Measurements from ENCODE around the gene MED23. TPM values are rescaled to one million over a fixed set of nuclear protein-coding genes. Genes with fewer than 3 reads are reported as not detected.

The MED23 gene
- total and polyA plus RNA-seq, 2 donors: 31.8 to 33.2 TPM

GRCh38 chr6:131592935-131593334 lies 35.1 kb downstream of the MED23 start:
- Histone ChIP-seq H3K36me3 (ENCODE audit: control insufficient read depth in 2 of 2, insufficient read depth in 2 of 2, low read length in 1 of 2) (peaks cover 25 to 77% of the 10 kb centered on the region in 2 donors), H3K27me3 (ENCODE audit: control insufficient read depth in 2 of 2, insufficient read depth in 1 of 2, low read length in 1 of 2) (no peaks in the 10 kb centered on the region), H3K9me3 (ENCODE audit: control insufficient read depth in 2 of 2, insufficient read depth in 1 of 2, low read length in 1 of 2) (no peaks in the 10 kb centered on the region), H3K4me1 (ENCODE audit: control insufficient read depth in 2 of 2, insufficient read depth in 2 of 2, low read length in 2 of 2) (no peaks in the 10 kb centered on the region), H3K27ac (ENCODE audit: low read depth in 1 of 2, low read length in 1 of 2) (no peak overlapping the region), H3K4me3 (ENCODE audit: low read length in 2 of 2) (no peak overlapping the region)
- WGBS: 100% methylated on average over 2 of the region's 2 CpGs
- DNase-seq (ENCODE audit: low read depth in 6 of 9, low spot score in 9 of 9): no peak

GRCh38 chr6:131588643-131589042 lies 39.4 kb downstream of the MED23 start:
- WGBS: 96% methylated on average over 2 of the region's 2 CpGs
- no peaks in the 10 kb centered on the region for H3K9me3 ChIP-seq (ENCODE audit: control insufficient read depth in 2 of 2, insufficient read depth in 1 of 2, low read length in 1 of 2)
- no peak for DNase-seq (ENCODE audit: low read depth in 6 of 9, low spot score in 9 of 9)
- peaks cover 26 to 67% of the 10 kb centered on the region in 2 donors for H3K36me3 ChIP-seq (ENCODE audit: control insufficient read depth in 2 of 2, insufficient read depth in 2 of 2, low read length in 1 of 2)
- no peak overlapping the region for H3K27ac ChIP-seq (ENCODE audit: low read depth in 1 of 2, low read length in 1 of 2)
- no peaks in the 10 kb centered on the region for H3K4me1 ChIP-seq (ENCODE audit: control insufficient read depth in 2 of 2, insufficient read depth in 2 of 2, low read length in 2 of 2)
- no peak overlapping the region for H3K4me3 ChIP-seq (ENCODE audit: low read length in 2 of 2)
- no peaks in the 10 kb centered on the region for H3K27me3 ChIP-seq (ENCODE audit: control insufficient read depth in 2 of 2, insufficient read depth in 1 of 2, low read length in 1 of 2)

GRCh38 chr6:131587909-131588308 lies 40.1 kb downstream of the MED23 start:
- no peak overlapping the region for H3K4me3 ChIP-seq (ENCODE audit: low read length in 2 of 2)
- H3K27ac ChIP-seq (ENCODE audit: low read depth in 1 of 2, low read length in 1 of 2): no peak overlapping the region
- H3K4me1 ChIP-seq (ENCODE audit: control insufficient read depth in 2 of 2, insufficient read depth in 2 of 2, low read length in 2 of 2): no peaks in the 10 kb centered on the region
- peaks cover 30 to 70% of the 10 kb centered on the region in 2 donors for H3K36me3 ChIP-seq (ENCODE audit: control insufficient read depth in 2 of 2, insufficient read depth in 2 of 2, low read length in 1 of 2)
- WGBS: 97% methylated on average over 4 of the region's 4 CpGs
- H3K27me3 ChIP-seq (ENCODE audit: control insufficient read depth in 2 of 2, insufficient read depth in 1 of 2, low read length in 1 of 2): no peaks in the 10 kb centered on the region
- H3K9me3 ChIP-seq (ENCODE audit: control insufficient read depth in 2 of 2, insufficient read depth in 1 of 2, low read length in 1 of 2): no peaks in the 10 kb centered on the region
- DNase-seq (ENCODE audit: low read depth in 6 of 9, low spot score in 9 of 9): no peak

- Histone ChIP-seq H3K9me3 (ENCODE audit: control insufficient read depth in 2 of 2, insufficient read depth in 1 of 2, low read length in 1 of 2) (no peaks in the 10 kb centered on the region), H3K36me3 (ENCODE audit: control insufficient read depth in 2 of 2, insufficient read depth in 2 of 2, low read length in 1 of 2) (peaks cover 31 to 70% of the 10 kb centered on the region in 2 donors), H3K4me1 (ENCODE audit: control insufficient read depth in 2 of 2, insufficient read depth in 2 of 2, low read length in 2 of 2) (no peaks in the 10 kb centered on the region), H3K4me3 (ENCODE audit: low read length in 2 of 2) (no peak overlapping the region), H3K27me3 (ENCODE audit: control insufficient read depth in 2 of 2, insufficient read depth in 1 of 2, low read length in 1 of 2) (no peaks in the 10 kb centered on the region), H3K27ac (ENCODE audit: low read depth in 1 of 2, low read length in 1 of 2) (no peak overlapping the region)
- 98% methylated on average over 4 of the region's 4 CpGs for WGBS
- no peak for DNase-seq (ENCODE audit: low read depth in 6 of 9, low spot score in 9 of 9)
Observed at GRCh38 chr6:131586543-131586942, 41.5 kb downstream of the MED23 start.

GRCh38 chr6:131581523-131581922 lies 46.5 kb downstream of the MED23 start:
- Histone ChIP-seq H3K4me1 (ENCODE audit: control insufficient read depth in 2 of 2, insufficient read depth in 2 of 2, low read length in 2 of 2) (no peaks in the 10 kb centered on the region), H3K27me3 (ENCODE audit: control insufficient read depth in 2 of 2, insufficient read depth in 1 of 2, low read length in 1 of 2) (no peaks in the 10 kb centered on the region), H3K4me3 (ENCODE audit: low read length in 2 of 2) (no peak overlapping the region), H3K36me3 (ENCODE audit: control insufficient read depth in 2 of 2, insufficient read depth in 2 of 2, low read length in 1 of 2) (peaks cover 29 to 46% of the 10 kb centered on the region in 2 donors), H3K27ac (ENCODE audit: low read depth in 1 of 2, low read length in 1 of 2) (no peak overlapping the region), H3K9me3 (ENCODE audit: control insufficient read depth in 2 of 2, insufficient read depth in 1 of 2, low read length in 1 of 2) (no peaks in the 10 kb centered on the region)
- no peak for DNase-seq (ENCODE audit: low read depth in 6 of 9, low spot score in 9 of 9)

GRCh38 chr6:131575834-131576478 lies 52.1 kb downstream of the MED23 start:
- H3K27me3 ChIP-seq (ENCODE audit: control insufficient read depth in 2 of 2, insufficient read depth in 1 of 2, low read length in 1 of 2): no peaks in the 10 kb centered on the region
- whole genome bisulfite sequencing: 96% methylated on average over 5 of the region's 5 CpGs
- H3K9me3 ChIP-seq (ENCODE audit: control insufficient read depth in 2 of 2, insufficient read depth in 1 of 2, low read length in 1 of 2): no peaks in the 10 kb centered on the region
- DNase-seq (ENCODE audit: low read depth in 6 of 9, low spot score in 9 of 9): no peak
- H3K27ac ChIP-seq (ENCODE audit: low read depth in 1 of 2, low read length in 1 of 2): no peak overlapping the region
- no peaks in the 10 kb centered on the region for H3K4me1 ChIP-seq (ENCODE audit: control insufficient read depth in 2 of 2, insufficient read depth in 2 of 2, low read length in 2 of 2)
- peaks cover 8 to 12% of the 10 kb centered on the region in 2 donors for H3K36me3 ChIP-seq (ENCODE audit: control insufficient read depth in 2 of 2, insufficient read depth in 2 of 2, low read length in 1 of 2)
- no peak overlapping the region for H3K4me3 ChIP-seq (ENCODE audit: low read length in 2 of 2)

- Histone ChIP-seq H3K27ac (ENCODE audit: low read depth in 1 of 2, low read length in 1 of 2) (no peak overlapping the region), H3K4me1 (ENCODE audit: control insufficient read depth in 2 of 2, insufficient read depth in 2 of 2, low read length in 2 of 2) (no peaks in the 10 kb centered on the region), H3K27me3 (ENCODE audit: control insufficient read depth in 2 of 2, insufficient read depth in 1 of 2, low read length in 1 of 2) (no peaks in the 10 kb centered on the region), H3K9me3 (ENCODE audit: control insufficient read depth in 2 of 2, insufficient read depth in 1 of 2, low read length in 1 of 2) (no peaks in the 10 kb centered on the region), H3K36me3 (ENCODE audit: control insufficient read depth in 2 of 2, insufficient read depth in 2 of 2, low read length in 1 of 2) (peaks cover 0 to 3% of the 10 kb centered on the region in 2 donors), H3K4me3 (ENCODE audit: low read length in 2 of 2) (no peak overlapping the region)
- no peak for DNase-seq (ENCODE audit: low read depth in 6 of 9, low spot score in 9 of 9)
- 97% methylated on average over 4 of the region's 4 CpGs for WGBS
Observed at GRCh38 chr6:131574686-131575085, 53.4 kb downstream of the MED23 start.

- Histone ChIP-seq H3K36me3 (ENCODE audit: control insufficient read depth in 2 of 2, insufficient read depth in 2 of 2, low read length in 1 of 2) (peaks cover 0 to 3% of the 10 kb centered on the region in 2 donors), H3K27me3 (ENCODE audit: control insufficient read depth in 2 of 2, insufficient read depth in 1 of 2, low read length in 1 of 2) (no peaks in the 10 kb centered on the region), H3K4me1 (ENCODE audit: control insufficient read depth in 2 of 2, insufficient read depth in 2 of 2, low read length in 2 of 2) (no peaks in the 10 kb centered on the region), H3K4me3 (ENCODE audit: low read length in 2 of 2) (no peak overlapping the region), H3K9me3 (ENCODE audit: control insufficient read depth in 2 of 2, insufficient read depth in 1 of 2, low read length in 1 of 2) (no peaks in the 10 kb centered on the region), H3K27ac (ENCODE audit: low read depth in 1 of 2, low read length in 1 of 2) (no peak overlapping the region)
- DNase-seq (ENCODE audit: low read depth in 6 of 9, low spot score in 9 of 9): no peak
- over 99% methylated on average over 2 of the region's 2 CpGs for WGBS
Observed at GRCh38 chr6:131574133-131574532, 53.9 kb downstream of the MED23 start.

GRCh38 chr6:131572686-131573415 lies 55.2 kb downstream of the MED23 start, which contains the start of gene ARG1:
TSS of gene ARG1 (plus strand) at chr6:131573226. CDS start at chr6:131573283, 57 bp downstream.
- no peaks in the 10 kb centered on the region for H3K9me3 ChIP-seq (ENCODE audit: control insufficient read depth in 2 of 2, insufficient read depth in 1 of 2, low read length in 1 of 2)
- no peak within 1 kb of the TSS for H3K4me3 ChIP-seq (ENCODE audit: low read length in 2 of 2)
- 97% methylated on average over 6 of the region's 6 CpGs for WGBS
- H3K4me1 ChIP-seq (ENCODE audit: control insufficient read depth in 2 of 2, insufficient read depth in 2 of 2, low read length in 2 of 2): no peaks in the 10 kb centered on the region
- H3K27me3 ChIP-seq (ENCODE audit: control insufficient read depth in 2 of 2, insufficient read depth in 1 of 2, low read length in 1 of 2): no peaks in the 10 kb centered on the region
- DNase-seq (ENCODE audit: low read depth in 6 of 9, low spot score in 9 of 9): no peak
- H3K36me3 ChIP-seq (ENCODE audit: control insufficient read depth in 2 of 2, insufficient read depth in 2 of 2, low read length in 1 of 2): no peaks in the 10 kb centered on the region
- H3K27ac ChIP-seq (ENCODE audit: low read depth in 1 of 2, low read length in 1 of 2): no peak within 1 kb of the TSS

All from thymus (tissue), 11 donors.